ENCODE results near the gene SNCAIP.

- no peak for TF ChIP-seq CTCF (IDR thresholded peaks at IDR 0.05)
- TF ChIP-seq POLR2A (IDR thresholded peaks at IDR 0.05) = no peak
These were observed 15.1 kb downstream of the SNCAIP start for GRCh38 chr5:122327110-122327509.

All from adrenal gland (tissue), 5 donors.